GM23338 (cell line): ENCODE data around the gene IRAK2. TPM values are rescaled to one million over a fixed set of nuclear protein-coding genes. Genes with fewer than 3 reads are reported as not detected.

Experiments used
- CREB1 ChIP-seq: fragments of 250-450 bp; sonication (Bioruptor Pico); IDR thresholded peaks from 2 replicates; pipeline ENCODE4 v1.5.0; 2020; ENCODE audit warnings: low read depth, mild to moderate bottlenecking, moderate library complexity
- EZH2phosphoT487 ChIP-seq: fragments of 200-600 bp; sonication (generic); IDR thresholded peaks from one replicate; pipeline ENCODE4 v1.8.1; 2018; ENCODE audit warnings: antibody characterized with exemption; ENCODE audit not compliant: unreplicated experiment
- NANOG ChIP-seq: IDR thresholded peaks from 2 replicates; pipeline ENCODE4 v1.6.1; 2016; ENCODE audit warnings: antibody characterized with exemption, borderline replicate concordance
- ZNF114 ChIP-seq: fragments of 250-450 bp; sonication (Bioruptor Pico); IDR thresholded peaks from 2 replicates; pipeline ENCODE4 v1.5.0; 2020; ENCODE audit warnings: mild to moderate bottlenecking, moderate library complexity
- ZNF462 ChIP-seq: fragments of 250-450 bp; sonication (Bioruptor Pico); IDR thresholded peaks from 2 replicates; pipeline ENCODE4 v1.5.0; 2020; ENCODE audit warnings: mild to moderate bottlenecking, moderate library complexity
- polyA plus RNA-seq: library from polyadenylated mRNA; unstranded; fragments of >200 nt; fragmentation: Nextera tagmentation; extraction: Ambion mirVana; gene quantifications from 2 replicates; pipeline ENCODE4 v1.2.1, GENCODE V29; 2016
- total RNA-seq: library from RNA; depleted of rRNA; stranded (reverse); fragments of >200 nt; shearing (Covaris generic); gene quantifications from 2 replicates; pipeline ENCODE4 v1.2.3, GENCODE V29; 2014
- TF ChIP-seq, protein P1 (sequence below): IDR thresholded peaks from one replicate; pipeline ENCODE4 v1.6.1; 2018; ENCODE audit warnings: antibody characterized with exemption; ENCODE audit not compliant: unreplicated experiment

IRAK2 gene
- total and polyA plus RNA-seq, 2 experiments from 2014 or later, result 0.37 to 1.4 TPM

GRCh38 chr3:10244009-10244408 lies 79.3 kb downstream of the IRAK2 start (continued):
- TF ChIP-seq ZNF462 (CRISPR knock-in tag) (no peak), EZH2phosphoT487 (no peak), NANOG (no peak), ZNF114 (CRISPR knock-in tag) (no peak), CREB1 (CRISPR knock-in tag) (no peak)
- TF ChIP-seq, protein P1, sequence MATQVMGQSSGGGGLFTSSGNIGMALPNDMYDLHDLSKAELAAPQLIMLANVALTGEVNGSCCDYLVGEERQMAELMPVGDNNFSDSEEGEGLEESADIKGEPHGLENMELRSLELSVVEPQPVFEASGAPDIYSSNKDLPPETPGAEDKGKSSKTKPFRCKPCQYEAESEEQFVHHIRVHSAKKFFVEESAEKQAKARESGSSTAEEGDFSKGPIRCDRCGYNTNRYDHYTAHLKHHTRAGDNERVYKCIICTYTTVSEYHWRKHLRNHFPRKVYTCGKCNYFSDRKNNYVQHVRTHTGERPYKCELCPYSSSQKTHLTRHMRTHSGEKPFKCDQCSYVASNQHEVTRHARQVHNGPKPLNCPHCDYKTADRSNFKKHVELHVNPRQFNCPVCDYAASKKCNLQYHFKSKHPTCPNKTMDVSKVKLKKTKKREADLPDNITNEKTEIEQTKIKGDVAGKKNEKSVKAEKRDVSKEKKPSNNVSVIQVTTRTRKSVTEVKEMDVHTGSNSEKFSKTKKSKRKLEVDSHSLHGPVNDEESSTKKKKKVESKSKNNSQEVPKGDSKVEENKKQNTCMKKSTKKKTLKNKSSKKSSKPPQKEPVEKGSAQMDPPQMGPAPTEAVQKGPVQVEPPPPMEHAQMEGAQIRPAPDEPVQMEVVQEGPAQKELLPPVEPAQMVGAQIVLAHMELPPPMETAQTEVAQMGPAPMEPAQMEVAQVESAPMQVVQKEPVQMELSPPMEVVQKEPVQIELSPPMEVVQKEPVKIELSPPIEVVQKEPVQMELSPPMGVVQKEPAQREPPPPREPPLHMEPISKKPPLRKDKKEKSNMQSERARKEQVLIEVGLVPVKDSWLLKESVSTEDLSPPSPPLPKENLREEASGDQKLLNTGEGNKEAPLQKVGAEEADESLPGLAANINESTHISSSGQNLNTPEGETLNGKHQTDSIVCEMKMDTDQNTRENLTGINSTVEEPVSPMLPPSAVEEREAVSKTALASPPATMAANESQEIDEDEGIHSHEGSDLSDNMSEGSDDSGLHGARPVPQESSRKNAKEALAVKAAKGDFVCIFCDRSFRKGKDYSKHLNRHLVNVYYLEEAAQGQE, result no peak
